Stromal cell of bone marrow (primary cell): ENCODE results near the gene MATR3.
"Not testable (repeated sequence)": the region's sequence is repeated elsewhere in the genome, so short reads cannot be mapped to it uniquely, and the experiment has no call there.

Experiments used
- DNase-seq: peaks from one replicate; pipeline ENCODE4 v3.0.0-alpha.2; 2012; ENCODE audit warnings: low read depth

Gene MATR3

GRCh38 chr5:139293507-139294373, at the start of gene MATR3:
Gene MATR3 (plus strand): TSS chr5:139293740. CDS start chr5:139307416, 13,676 bp downstream.
- peak; percentile 93 for DNase-seq

- no peak for DNase-seq
Observed at GRCh38 chr5:139245637-139246339, 47.8 kb upstream of the MATR3 start.

- no peak for DNase-seq
Observed at GRCh38 chr5:139246394-139246793, 47.1 kb upstream of the MATR3 start.

- DNase-seq: no peak
Observed at GRCh38 chr5:139248826-139249453, 44.6 kb upstream of the MATR3 start.

- no peak for DNase-seq
Observed at GRCh38 chr5:139251281-139251687, 42.3 kb upstream of the MATR3 start.

- DNase-seq: no peak
Observed at GRCh38 chr5:139251695-139252288, 41.7 kb upstream of the MATR3 start.

GRCh38 chr5:139253115-139253514, 40.4 kb upstream of the MATR3 start:
- no peak for DNase-seq

- no peak for DNase-seq
Observed at GRCh38 chr5:139256820-139257219, 36.7 kb upstream of the MATR3 start.

GRCh38 chr5:139262059-139262741, 31.3 kb upstream of the MATR3 start:
- no peak for DNase-seq

- peak; percentile 91 for DNase-seq
Observed at GRCh38 chr5:139262742-139263445, 30.6 kb upstream of the MATR3 start.

- no peak for DNase-seq
Observed at GRCh38 chr5:139263536-139263935, 30.0 kb upstream of the MATR3 start.

GRCh38 chr5:139263946-139264345, 29.6 kb upstream of the MATR3 start:
- DNase-seq: no peak

GRCh38 chr5:139265001-139265400, 28.5 kb upstream of the MATR3 start:
- DNase-seq: no peak

GRCh38 chr5:139266236-139266635, 27.3 kb upstream of the MATR3 start:
- no peak for DNase-seq

GRCh38 chr5:139267481-139267880, 26.1 kb upstream of the MATR3 start:
- no peak for DNase-seq

GRCh38 chr5:139268364-139269202, 25.0 kb upstream of the MATR3 start:
- DNase-seq: no peak

GRCh38 chr5:139270718-139271117, 22.8 kb upstream of the MATR3 start:
- not testable (repeated sequence) for DNase-seq

GRCh38 chr5:139271201-139272027, 22.1 kb upstream of the MATR3 start:
- peak; percentile 69 for DNase-seq
